SIG-M5 treated with dmso at 0.1 percent for 504 hours (cell line): Measurements from ENCODE around the gene FLT1.

Experiments used
- DNase-seq: peaks from one replicate; lab custom pipeline; 2025; ENCODE audit not compliant: unreplicated experiment; lab: John Stamatoyannopoulos, UW

The FLT1 gene

DNA sequence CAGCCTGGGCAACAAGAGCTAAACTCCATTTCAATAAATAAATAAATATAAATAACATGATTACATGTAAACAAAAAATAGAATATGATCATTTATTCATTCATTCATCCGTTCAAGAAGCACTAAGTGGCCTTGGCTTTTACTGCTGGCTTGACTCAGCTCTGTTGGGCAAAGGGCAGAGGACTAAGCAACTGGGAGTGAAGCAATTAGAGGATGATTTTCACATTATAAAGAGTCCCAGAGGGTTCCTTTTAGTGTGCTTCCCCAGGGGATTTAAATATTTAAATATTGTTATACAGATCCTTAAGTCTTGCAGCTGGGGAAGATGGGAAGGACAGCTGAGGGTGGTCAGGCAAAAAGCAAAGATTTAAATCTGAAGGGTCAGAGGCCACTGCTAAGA is 34.9 kb upstream of the FLT1 start:
- peak; percentile 24 for DNase-seq

DNA sequence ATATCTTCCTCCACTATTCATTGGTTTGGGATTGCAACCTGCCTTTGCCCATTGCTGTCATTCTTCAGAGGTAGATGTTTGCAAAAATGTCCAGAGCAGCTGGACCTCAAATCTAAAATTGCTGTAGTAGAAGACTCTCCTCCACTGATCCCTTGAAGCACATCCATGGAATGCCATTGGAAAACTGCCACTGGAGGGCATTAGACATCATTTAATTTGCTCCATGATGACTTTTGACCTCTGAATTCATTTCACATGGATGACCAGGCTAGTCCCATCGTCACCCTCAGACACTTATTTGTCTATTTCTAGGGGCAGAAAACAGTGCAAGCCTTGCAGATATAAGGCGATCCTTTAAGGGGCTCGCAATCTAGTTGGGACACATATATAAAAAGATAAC is 33.9 kb upstream of the FLT1 start:
- DNase-seq: no peak

DNA sequence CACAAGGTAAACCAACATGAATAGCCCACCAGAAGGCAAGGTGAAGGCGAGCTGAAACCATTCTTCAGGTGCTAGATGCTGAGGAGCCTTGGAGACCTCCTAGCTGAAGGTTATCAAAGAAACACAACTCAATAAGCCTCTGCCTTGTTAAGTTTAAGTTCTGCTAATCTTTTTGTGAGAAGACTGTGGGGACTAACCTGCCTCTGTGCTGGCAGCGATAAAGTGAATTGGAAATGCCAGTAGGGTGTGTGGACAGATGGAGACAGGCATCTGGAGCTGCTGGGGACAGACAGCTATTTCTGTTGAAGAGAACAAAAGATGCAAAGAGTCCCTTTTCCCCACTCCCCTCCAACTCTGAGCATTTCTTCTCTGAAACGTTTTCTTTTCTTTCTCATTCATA is 33.5 kb upstream of the FLT1 start:
- no peak for DNase-seq

DNA sequence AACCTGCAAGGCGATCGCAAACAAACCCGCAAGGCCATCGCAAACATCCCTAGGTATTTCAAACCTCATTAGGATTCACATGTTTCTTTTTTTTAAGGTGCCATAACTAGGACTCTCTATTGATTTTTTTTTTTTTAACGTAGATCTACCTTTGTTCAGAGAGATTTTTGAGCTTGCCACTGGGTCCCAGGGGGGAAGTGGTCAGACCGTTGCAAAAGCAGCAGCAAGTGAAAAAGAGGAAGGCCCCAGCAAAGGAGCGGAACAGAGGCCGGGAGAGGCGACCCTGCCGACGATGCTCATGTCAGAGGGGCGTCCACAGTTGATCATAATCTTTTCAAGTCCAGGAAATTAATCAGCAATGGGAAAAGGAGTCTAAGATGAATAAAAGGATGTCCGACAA is 32.7 kb upstream of the FLT1 start:
- DNase-seq: peak; percentile 86

DNA sequence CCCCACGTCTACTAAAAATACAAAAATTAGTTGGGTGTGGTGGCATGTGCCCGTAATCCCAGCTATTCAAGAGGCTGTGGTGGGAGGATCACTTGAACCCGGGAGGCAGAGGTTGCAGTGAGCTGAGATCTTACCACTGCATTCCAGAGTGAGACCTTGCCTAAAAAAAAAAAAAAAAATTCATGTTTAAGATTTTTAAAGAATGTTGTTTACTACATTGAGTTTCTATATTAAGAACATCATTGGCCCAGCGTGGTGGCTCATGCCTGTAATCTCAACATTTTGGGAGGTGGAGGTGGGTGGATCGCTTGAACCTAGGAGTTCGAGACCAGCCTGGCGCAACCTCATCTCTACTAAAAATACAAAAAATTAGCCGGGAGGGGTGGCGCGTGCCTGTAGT is 31.9 kb upstream of the FLT1 start:
- DNase-seq: no peak

DNA sequence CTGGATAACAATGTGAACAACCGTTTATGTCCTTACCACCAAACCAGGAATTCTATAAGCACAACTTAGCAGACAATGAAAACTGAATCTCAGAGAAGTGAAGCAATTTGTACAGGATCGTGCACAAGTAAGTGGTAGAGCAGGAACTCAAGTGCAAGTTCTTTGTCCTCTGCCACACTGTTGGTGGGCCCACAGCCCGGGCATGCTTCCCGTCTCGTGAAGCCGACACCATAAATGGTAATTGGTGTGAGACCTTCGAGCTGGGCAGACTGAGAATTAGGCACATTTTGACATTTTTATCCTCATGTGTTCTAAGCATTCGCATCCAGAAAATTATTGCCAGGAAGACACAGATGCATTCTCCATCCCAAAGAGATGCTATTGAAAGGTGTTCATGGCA is 27.9 kb upstream of the FLT1 start:
- no peak for DNase-seq

DNA sequence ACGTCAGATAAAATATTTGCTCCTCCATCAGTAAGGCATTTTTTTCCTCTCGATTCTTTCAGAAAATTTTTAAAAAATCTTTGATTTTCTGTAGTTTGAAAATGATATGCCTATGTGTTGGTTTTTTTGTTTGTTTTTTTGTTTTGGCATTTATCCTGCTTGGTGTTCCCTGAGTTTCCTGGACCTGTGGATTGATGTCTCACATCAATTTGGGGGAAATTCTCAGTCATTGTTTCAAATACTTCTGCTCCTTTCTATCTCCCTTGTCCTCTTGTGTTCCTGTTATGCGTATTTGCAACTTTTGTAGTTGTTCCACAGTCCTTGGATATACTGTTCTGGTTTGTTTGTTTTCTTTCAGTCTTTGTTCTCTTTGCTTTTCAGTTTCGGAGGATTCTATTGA is 18.8 kb upstream of the FLT1 start:
- DNase-seq: no peak

DNA sequence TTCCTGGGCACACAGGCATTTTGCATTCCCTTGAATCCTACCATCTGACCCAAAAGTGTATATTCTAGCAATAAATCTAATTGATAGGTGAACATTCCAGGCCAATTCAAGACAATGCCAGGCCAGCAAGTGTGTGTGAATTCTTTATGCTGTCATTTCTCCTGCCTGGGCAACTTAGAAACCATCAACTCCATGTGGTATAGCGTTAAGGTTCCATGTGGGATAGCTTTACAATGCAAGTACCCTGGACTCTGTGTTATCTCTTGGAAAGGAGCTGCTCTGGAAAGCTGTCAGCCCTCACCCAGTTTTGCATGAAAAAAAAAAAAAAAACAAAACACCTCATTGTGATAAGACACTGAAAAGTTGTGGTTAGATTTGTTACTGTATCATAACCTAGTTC is 15.6 kb upstream of the FLT1 start:
- no peak for DNase-seq

DNA sequence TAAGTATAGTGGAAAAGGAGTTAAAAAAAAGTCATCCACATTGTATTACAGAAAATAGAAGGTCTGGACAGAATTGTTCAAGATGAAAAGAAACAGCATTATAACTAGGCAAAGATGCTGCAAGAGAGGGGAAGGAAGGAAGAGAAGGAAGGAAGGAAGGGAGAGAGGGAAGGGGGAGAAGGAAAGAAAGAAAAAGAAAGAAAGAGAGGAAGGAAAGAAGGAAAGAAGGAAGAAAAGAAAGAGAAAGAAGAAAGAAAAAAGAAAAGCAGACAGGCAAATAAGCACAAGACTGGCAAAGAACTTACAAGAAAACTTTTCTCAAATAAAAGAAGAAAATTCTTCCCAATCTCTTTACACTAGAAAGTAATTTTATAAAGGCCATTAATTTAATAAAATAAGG is 15.1 kb upstream of the FLT1 start:
- DNase-seq: no peak

DNA sequence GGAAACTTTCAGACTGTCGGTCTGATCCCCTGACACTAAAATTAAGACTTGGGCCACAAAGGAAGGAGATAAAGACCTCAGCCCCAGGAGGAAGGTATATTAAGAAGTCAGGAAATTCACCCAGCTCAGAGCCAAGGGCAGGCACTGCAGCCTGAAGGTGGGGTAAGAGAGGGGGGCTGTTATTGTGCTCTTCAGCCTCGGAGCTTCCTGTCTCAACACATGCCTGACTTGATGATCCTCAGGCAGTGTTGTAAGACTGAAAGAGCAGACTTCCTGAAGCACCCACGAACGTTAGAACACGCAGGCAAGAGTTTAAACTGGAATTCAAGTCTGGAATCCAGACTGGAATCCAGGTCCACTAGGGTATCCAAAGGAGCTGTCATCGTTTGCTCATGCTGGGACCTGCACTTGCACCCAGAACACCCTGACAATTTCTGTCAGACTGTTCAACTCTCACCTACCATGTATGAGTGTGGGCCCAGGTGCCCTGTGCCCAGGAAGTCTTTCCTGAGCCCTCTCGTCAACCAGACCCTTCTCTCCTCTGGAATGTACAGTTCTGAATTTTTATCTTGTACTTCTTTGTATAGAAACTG is 10.7 kb upstream of the FLT1 start:
- DNase-seq: peak; percentile 69

DNA sequence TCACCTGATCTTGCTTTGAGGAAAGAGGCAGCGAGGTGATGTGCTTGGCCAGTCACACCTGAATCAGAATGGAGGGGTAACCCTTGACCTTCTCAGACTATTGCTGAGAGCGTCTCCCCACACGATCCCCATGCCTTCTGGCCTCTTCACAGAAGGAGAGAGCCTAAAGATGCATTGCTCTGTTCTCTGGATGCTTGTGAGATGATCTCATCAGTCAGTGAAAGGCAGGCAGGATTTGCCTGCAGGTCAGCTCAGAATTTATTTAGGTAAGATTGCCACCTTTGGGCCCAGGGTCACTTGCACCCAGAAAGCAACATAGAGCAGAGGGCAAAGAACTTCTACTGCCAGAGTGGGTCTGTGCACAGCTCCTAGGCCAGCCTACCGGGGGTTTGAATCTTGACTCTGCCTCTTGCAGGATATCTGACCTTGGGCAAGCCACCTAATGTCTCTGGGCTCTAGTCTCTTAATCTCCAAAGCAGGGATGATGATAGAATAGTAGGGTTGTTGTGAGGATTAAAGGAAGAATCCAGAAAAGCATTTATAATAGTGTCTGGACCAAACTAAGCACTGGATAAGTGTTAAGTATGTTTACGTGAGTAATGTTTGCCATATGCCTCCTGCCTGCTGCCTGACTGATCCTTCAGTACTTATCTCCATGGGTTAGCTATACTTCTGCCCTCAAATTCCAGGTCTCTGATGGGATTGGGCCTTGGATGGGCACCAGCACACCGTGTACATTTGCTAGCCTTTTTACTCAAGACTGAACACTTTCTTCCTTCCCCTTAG is 8.4 kb upstream of the FLT1 start:
- no peak for DNase-seq

DNA sequence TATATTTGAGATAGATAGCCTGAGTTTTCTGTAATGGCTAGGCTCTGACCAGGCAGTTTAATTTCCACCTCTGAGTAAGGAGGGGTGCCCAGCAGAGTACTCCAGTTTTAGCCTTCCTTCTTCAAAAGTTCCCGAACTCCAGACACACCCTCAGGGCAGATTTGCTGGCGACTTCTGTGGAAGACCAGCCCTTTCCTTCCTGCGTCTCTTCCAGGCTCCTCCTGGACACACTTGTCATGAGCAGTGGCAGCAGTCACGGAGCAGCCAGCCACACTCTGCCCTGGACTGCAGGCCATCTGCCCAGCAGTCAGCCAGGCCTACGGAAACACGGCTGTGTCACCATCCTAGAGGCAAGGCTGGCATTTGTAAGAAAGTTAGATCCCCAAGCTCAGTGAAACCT is 6.6 kb upstream of the FLT1 start:
- no peak for DNase-seq

DNA sequence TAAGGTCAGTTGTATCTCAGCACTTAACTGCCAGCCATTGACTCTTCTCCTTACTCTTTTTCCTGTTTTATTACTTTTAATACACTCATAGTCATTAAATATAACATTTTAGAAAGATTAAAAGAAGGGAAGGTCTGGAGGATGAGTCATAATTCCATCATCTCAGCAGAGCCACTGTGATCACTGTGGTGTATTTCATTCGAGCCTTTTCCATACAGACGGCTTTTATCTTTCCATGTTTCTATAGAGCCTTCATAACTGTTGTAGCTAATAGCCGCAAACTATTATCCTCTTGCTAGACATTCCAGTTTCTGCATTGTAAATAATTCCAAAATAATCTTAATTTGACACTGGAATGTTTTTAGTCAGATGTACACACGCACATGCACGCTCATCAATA is 4.7 kb upstream of the FLT1 start:
- no peak for DNase-seq

DNA sequence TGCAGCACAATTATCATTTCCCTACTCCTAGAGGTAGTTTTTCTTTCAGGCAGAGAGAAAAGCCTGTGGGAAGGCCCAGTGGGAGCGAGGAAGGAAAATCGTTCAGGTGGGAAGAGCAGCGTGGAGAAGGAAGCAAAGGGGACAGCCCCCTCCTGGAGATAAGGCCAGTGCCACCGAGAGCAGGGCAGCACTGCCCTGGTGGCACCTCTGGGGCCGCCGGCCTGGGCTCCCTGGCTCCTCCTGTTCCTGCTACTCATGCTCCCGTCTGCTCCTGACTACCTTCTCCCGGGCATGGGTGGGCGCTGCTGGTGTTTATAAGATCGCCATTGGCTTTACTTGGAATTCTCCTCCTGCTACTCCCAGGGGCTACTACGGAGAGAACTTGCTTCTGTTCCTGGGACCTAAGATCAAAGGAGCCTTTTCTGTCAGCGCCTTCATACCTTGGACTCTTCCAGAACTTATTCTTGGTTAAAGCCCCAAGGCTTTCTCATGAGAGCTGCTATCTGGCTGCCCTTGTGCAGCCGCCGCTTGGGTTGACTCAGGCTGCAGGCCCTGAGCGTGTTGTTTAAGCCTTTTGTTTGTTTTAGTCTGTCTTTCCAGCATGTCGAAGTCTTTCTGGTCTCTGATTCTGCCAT is 3.7 kb upstream of the FLT1 start:
- no peak for DNase-seq

DNA sequence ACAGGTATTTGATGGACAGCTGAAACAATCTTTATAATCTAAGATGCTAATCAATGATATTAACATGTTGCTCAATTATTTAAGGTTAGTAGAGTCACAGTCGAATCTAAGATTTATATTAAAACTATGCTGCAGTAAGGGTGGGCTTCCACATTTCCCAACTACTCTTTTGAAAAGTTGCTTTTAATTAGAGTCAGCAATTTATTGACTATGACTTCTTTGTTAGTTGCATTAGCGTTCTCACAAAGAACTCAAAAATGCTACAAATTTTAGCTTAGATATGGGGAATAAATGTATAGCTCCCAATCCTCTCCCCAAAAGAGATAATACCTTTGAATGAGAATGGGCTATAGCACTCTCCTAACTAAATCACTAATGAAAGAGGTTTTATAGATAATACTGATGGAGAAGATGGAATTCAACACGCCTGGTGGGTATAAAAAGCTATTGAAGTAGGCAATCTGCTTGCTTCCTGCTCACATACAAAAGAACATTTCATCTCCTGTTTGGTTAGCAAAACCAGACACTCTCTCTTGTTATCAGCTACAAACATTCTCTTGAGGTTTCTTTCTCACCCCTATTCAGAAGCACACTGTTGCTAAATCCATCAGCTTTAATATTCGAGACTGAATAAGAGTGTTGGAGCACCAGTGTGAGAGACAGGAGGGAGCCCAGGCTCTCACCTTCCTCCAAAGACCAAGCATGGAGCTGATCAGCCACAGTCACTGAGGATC is 2.4 kb upstream of the FLT1 start:
- no peak for DNase-seq

DNA sequence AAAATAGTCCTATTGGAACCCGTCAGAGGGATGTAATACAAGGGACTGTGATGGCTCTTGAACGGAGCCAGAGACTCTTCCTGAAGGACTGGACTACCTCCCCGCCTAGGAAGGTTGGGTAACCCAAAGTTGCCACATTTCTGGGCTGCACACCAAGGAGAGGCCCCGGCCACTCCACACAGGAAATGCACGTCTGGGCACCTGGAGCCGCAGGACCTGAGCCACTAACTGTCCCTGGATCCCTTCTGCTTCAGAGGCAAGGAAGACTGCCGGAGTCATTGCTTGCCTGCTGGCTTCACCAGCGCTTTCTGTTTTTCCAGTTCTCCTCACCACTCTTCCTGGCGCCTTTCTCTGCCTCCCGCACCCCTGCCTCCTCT is 1.2 kb upstream of the FLT1 start:
- DNase-seq: no peak

DNA sequence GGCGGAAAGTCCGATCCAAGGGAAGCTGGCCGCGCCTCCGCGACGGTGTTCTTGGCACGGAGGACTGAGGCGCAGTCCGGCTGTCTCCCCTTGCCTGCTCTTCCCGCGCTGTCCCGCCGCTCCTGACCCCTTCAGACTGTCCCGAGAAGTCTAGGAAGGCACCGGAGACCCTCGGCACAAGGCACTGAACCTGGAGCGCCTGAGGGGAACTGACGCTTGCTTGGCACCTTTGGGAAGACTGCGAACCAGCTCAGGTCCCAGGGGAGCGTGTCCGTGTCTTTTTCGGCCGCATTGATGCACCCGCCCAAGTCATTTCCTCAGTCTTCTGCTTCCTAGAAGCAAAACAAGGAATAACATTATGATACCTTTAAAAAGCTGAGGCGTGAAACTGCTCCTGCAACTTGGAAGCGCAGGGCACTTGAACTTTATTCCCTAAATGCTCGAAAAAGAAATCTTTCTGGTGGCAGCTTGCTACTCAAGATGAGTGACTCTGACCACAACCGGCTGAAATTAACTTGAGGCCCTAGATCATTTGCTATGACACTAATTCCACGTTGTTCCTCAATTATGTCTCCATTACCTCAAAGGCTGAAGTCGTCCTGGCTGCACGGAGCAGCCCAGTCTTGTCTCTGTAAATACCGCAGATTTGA is 735 bp upstream of the FLT1 start:
- peak; percentile 28 for DNase-seq

DNA sequence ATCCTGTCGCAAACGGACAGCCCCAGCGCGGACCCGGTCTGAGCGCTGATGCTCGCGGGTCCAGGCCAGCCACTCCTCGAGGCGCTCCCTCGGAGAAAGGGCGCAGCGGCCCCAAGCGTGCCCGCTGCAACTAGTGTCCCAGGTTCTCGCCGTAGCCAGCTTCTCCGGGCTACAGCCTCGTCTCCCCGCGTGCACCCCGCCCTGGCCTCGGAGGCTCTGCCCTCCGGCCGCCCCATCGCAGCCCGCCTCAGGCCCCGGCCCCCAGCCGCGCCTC is 487 bp downstream of the FLT1 start:
- DNase-seq: no peak

DNA sequence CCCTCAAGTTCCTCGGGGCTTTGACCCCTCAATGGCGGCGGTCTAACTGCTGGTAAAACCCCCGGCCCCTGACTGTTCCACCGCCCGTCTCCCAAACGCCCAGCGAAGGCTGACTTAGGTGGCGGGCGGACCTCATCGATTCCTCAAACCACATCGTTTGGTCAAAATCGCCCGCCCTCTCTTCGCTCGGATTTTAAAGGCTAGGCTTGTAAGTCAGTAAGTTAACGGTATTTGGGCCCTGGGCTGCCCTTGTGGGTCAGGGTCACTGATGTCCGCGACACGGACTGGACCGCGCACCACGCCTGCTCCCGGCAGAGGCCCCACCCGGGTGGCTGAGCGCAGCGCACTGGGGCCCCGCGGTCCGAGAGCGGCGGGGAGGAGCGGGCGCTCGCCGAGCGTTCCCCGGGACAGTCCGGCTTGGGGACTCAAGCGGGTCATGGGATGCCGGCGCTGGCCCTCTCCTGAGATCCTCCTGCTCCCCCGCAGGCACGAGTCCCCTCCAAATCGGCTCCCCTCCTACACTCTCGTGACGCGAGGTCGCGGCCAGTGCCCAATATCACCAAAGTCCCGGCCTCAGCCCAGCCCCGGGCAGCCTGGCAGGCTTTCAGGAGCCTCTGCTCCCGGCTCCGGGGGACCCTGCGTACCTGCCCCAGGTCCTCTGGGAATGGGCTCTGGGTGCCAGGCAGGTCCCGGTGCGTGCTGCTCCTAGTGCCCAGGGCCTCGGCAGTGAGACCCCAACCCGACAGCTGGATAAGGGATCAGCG is 1.0 kb downstream of the FLT1 start:
- DNase-seq: no peak

DNA sequence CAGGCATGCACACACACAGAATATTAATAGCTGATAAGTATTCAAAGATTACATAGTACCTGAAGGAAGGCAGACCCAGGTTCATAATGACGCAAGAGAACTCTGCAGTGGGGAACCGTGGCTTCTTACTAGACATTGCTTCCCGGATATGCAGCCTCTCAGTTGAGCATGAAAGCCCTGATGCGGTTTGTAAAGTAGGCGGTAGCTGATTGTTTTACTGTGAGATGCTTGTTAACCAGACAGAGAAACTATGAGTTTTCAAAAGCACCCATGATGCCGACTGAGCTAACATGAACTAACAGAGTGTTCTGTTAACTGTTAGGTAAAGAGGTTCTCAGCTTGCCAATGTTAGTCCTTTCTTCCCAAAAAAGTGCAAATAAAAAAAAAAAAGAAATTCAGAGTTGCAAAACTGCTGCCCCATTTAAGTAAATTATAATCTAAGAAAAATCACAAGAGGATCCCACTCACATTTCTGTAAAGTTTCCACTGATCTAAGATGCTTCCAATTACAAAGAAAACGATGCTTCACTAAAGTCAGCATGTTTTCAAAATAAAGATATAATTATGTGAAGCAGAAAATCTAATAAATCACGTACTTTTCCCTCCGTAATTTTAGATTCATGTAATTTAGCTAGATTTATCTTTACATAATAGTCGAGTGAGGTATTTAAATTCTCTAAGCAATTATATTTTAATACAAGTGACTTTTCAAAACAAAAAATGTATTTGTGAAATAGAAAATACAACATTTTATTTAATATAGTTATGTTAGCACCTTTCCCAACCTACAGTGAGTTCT is 2.2 kb downstream of the FLT1 start:
- DNase-seq: peak; percentile 32
